GM23248 (cell line): ENCODE measurements around the gene COA4.

Experiments
- EZH2 ChIP-seq: fragments of 200-600 bp; sonication (generic); IDR thresholded peaks from 2 replicates; pipeline ENCODE4 v1.6.1; 2018; ENCODE audit warnings: antibody characterized with exemption, mild to moderate bottlenecking; ENCODE audit not compliant: insufficient read depth, poor library complexity, severe bottlenecking
- EZH2phosphoT487 ChIP-seq: fragments of 200-600 bp; sonication (generic); IDR thresholded peaks from 2 replicates; pipeline ENCODE4 v1.6.1; 2018; ENCODE audit warnings: antibody characterized with exemption, moderate library complexity, mild to moderate bottlenecking, low read depth; ENCODE audit not compliant: insufficient read depth

- TF ChIP-seq EZH2 (no peak), EZH2phosphoT487 (no peak)
These were observed 20.5 kb downstream of the COA4 start for GRCh38 chr11:73856031-73856567.
